ENCODE data around the gene TMEM151B.
A peak's percentile ranks its signal among the peaks of the same experiment; 100 is the strongest.
"Not testable (repeated sequence)": the region's sequence is repeated elsewhere in the genome, so short reads cannot be mapped to it uniquely, and the experiment has no call there.

TMEM151B gene

GRCh38 chr6:44309092-44309491 is 38.8 kb downstream of the TMEM151B start:
- no peak for ATAC-seq
- H3K36me3 Mint-ChIP-seq: peaks cover 64% of the 10 kb centered on the region
- H3K4me3 Mint-ChIP-seq: no peak overlapping the region
- DNase-seq (ENCODE audit: low spot score in 2 of 2): no peak
- H3K9me3 Mint-ChIP-seq: no peaks in the 10 kb centered on the region
- peak overlapping the region; percentile 77 for H3K27ac Mint-ChIP-seq
- H3K4me1 Mint-ChIP-seq: peaks cover 38% of the 10 kb centered on the region

- Mint-ChIP-seq H3K36me3 (peaks cover 61% of the 10 kb centered on the region), H3K4me3 (no peak overlapping the region), H3K4me1 (peaks cover 38% of the 10 kb centered on the region), H3K9me3 (no peaks in the 10 kb centered on the region), H3K27ac (no peak overlapping the region)
- ATAC-seq: no peak
- no peak for DNase-seq (ENCODE audit: low spot score in 2 of 2)
Measured at GRCh38 chr6:44309631-44310030, 39.4 kb downstream of the TMEM151B start.

- H3K4me1 Mint-ChIP-seq: peaks cover 38% of the 10 kb centered on the region
- no peak for DNase-seq (ENCODE audit: low spot score in 2 of 2)
- H3K4me3 Mint-ChIP-seq: no peak overlapping the region
- ATAC-seq: no peak
- no peaks in the 10 kb centered on the region for H3K9me3 Mint-ChIP-seq
- H3K36me3 Mint-ChIP-seq: peaks cover 55% of the 10 kb centered on the region
- no peak overlapping the region for H3K27ac Mint-ChIP-seq
Measured at GRCh38 chr6:44310241-44310640, 40.0 kb downstream of the TMEM151B start.

GRCh38 chr6:44311304-44311703 is 41.1 kb downstream of the TMEM151B start:
- DNase-seq (ENCODE audit: low spot score in 2 of 2) (no peak), ATAC-seq (no peak)
- H3K36me3 Mint-ChIP-seq: peaks cover 46% of the 10 kb centered on the region
- no peak overlapping the region for H3K27ac Mint-ChIP-seq
- peak overlapping the region; percentile 99 for H3K4me3 Mint-ChIP-seq
- H3K9me3 Mint-ChIP-seq: no peaks in the 10 kb centered on the region
- peaks cover 30% of the 10 kb centered on the region for H3K4me1 Mint-ChIP-seq

GRCh38 chr6:44311767-44312166 is 41.5 kb downstream of the TMEM151B start:
- peak overlapping the region; percentile 99 for H3K4me3 Mint-ChIP-seq
- H3K4me1 Mint-ChIP-seq: peaks cover 30% of the 10 kb centered on the region
- H3K27ac Mint-ChIP-seq: peak overlapping the region; percentile 99
- no peak for DNase-seq (ENCODE audit: low spot score in 2 of 2)
- ATAC-seq: no peak
- peaks cover 46% of the 10 kb centered on the region for H3K36me3 Mint-ChIP-seq
- no peaks in the 10 kb centered on the region for H3K9me3 Mint-ChIP-seq

- Mint-ChIP-seq H3K4me1 (peaks cover 30% of the 10 kb centered on the region), H3K9me3 (no peaks in the 10 kb centered on the region), H3K4me3 (peak within 1 kb of the TSS; percentile 99), H3K36me3 (peaks cover 41% of the 10 kb centered on the region), H3K27ac (peak within 1 kb of the TSS; percentile 99)
- DNase-seq (ENCODE audit: low spot score in 2 of 2) (peak; percentile 96 to 98), ATAC-seq (peak; percentile 96)
Measured at GRCh38 chr6:44312901-44313788, 42.9 kb downstream of the TMEM151B start, which contains the start of gene AARS2. TSS of gene AARS2 (minus strand) at chr6:44313347. CDS start at chr6:44313323, 24 bp downstream.

- ATAC-seq, H3K4me3 Mint-ChIP-seq: not testable (repeated sequence)
Measured at GRCh38 chr6:44314657-44315056, 44.4 kb downstream of the TMEM151B start.

GRCh38 chr6:44315516-44315915 is 45.3 kb downstream of the TMEM151B start:
- ATAC-seq (no peak), DNase-seq (ENCODE audit: low spot score in 2 of 2) (no peak)
- Mint-ChIP-seq H3K4me1 (peaks cover 21% of the 10 kb centered on the region), H3K9me3 (no peaks in the 10 kb centered on the region), H3K4me3 (no peak overlapping the region), H3K27ac (no peak overlapping the region), H3K36me3 (peaks cover 22% of the 10 kb centered on the region)

More at GRCh38 chr6:44314657-44315056, 44.4 kb downstream of the TMEM151B start:
- H3K27ac Mint-ChIP-seq; DNase-seq (ENCODE audit: low spot score in 2 of 2); H3K9me3 Mint-ChIP-seq: not testable (repeated sequence)
- peaks cover 31% of the 10 kb centered on the region for H3K36me3 Mint-ChIP-seq
- H3K4me1 Mint-ChIP-seq: peaks cover 28% of the 10 kb centered on the region

GRCh38 chr6:44315951-44316350 is 45.7 kb downstream of the TMEM151B start:
- no peak overlapping the region for H3K27ac Mint-ChIP-seq
- H3K9me3 Mint-ChIP-seq: no peaks in the 10 kb centered on the region
- peaks cover 18% of the 10 kb centered on the region for H3K36me3 Mint-ChIP-seq
- peaks cover 21% of the 10 kb centered on the region for H3K4me1 Mint-ChIP-seq
- no peak overlapping the region for H3K4me3 Mint-ChIP-seq
- ATAC-seq: no peak
- DNase-seq (ENCODE audit: low spot score in 2 of 2): no peak

- peaks cover 21% of the 10 kb centered on the region for H3K4me1 Mint-ChIP-seq
- H3K27ac Mint-ChIP-seq: no peak overlapping the region
Measured at GRCh38 chr6:44316481-44316880, 46.2 kb downstream of the TMEM151B start.

GRCh38 chr6:44317136-44317631 is 46.9 kb downstream of the TMEM151B start:
- H3K4me3 Mint-ChIP-seq; DNase-seq (ENCODE audit: low spot score in 2 of 2); H3K9me3 Mint-ChIP-seq; H3K27ac Mint-ChIP-seq; H3K36me3 Mint-ChIP-seq; ATAC-seq: not testable (repeated sequence)
- H3K4me1 Mint-ChIP-seq: peaks cover 14% of the 10 kb centered on the region

More at GRCh38 chr6:44316481-44316880, 46.2 kb downstream of the TMEM151B start:
- H3K9me3 Mint-ChIP-seq: no peaks in the 10 kb centered on the region
- no peak overlapping the region for H3K4me3 Mint-ChIP-seq
- H3K36me3 Mint-ChIP-seq: peaks cover 12% of the 10 kb centered on the region
- no peak for DNase-seq (ENCODE audit: low spot score in 2 of 2)
- ATAC-seq: no peak

GRCh38 chr6:44321210-44321609 is 51.0 kb downstream of the TMEM151B start:
- ATAC-seq (no peak), DNase-seq (ENCODE audit: low spot score in 2 of 2) (no peak)
- Mint-ChIP-seq H3K9me3 (no peaks in the 10 kb centered on the region), H3K4me1 (no peaks in the 10 kb centered on the region), H3K36me3 (no peaks in the 10 kb centered on the region), H3K27ac (no peak overlapping the region), H3K4me3 (no peak overlapping the region)

- ATAC-seq (no peak), DNase-seq (ENCODE audit: low spot score in 2 of 2) (no peak)
- Mint-ChIP-seq H3K4me3 (no peak overlapping the region), H3K9me3 (no peaks in the 10 kb centered on the region), H3K27ac (no peak overlapping the region), H3K36me3 (no peaks in the 10 kb centered on the region), H3K4me1 (no peaks in the 10 kb centered on the region)
Measured at GRCh38 chr6:44327096-44327495, 56.8 kb downstream of the TMEM151B start.

- no peaks in the 10 kb centered on the region for H3K4me1 Mint-ChIP-seq
- ATAC-seq (no peak), DNase-seq (ENCODE audit: low spot score in 2 of 2) (no peak)
- H3K27ac Mint-ChIP-seq: no peak overlapping the region
- no peaks in the 10 kb centered on the region for H3K9me3 Mint-ChIP-seq
- no peak overlapping the region for H3K4me3 Mint-ChIP-seq
- no peaks in the 10 kb centered on the region for H3K36me3 Mint-ChIP-seq
Measured at GRCh38 chr6:44327760-44328159, 57.5 kb downstream of the TMEM151B start.

GRCh38 chr6:44328203-44328602 is 58.0 kb downstream of the TMEM151B start:
- DNase-seq (ENCODE audit: low spot score in 2 of 2); H3K36me3 Mint-ChIP-seq; H3K9me3 Mint-ChIP-seq; H3K4me3 Mint-ChIP-seq; H3K4me1 Mint-ChIP-seq; H3K27ac Mint-ChIP-seq; ATAC-seq: not testable (repeated sequence)

- DNase-seq (ENCODE audit: low spot score in 2 of 2) (no peak), ATAC-seq (no peak)
- H3K9me3 Mint-ChIP-seq: no peaks in the 10 kb centered on the region
- no peak overlapping the region for H3K27ac Mint-ChIP-seq
- H3K4me1 Mint-ChIP-seq: no peaks in the 10 kb centered on the region
- H3K4me3 Mint-ChIP-seq: no peak overlapping the region
- no peaks in the 10 kb centered on the region for H3K36me3 Mint-ChIP-seq
Measured at GRCh38 chr6:44329858-44330257, 59.6 kb downstream of the TMEM151B start.
